Smooth muscle cell (in vitro differentiated cells): ENCODE measurements around the gene GPR3. TPM values are rescaled to one million over a fixed set of nuclear protein-coding genes. Genes with fewer than 3 reads are reported as not detected.
A peak's percentile ranks its signal among the peaks of the same experiment; 100 is the strongest.

Experiments
- DNase-seq: peaks from one replicate; lab custom pipeline; 2025; ENCODE audit not compliant: unreplicated experiment; lab: John Stamatoyannopoulos, UW
- H2AFZ ChIP-seq: fragments of 200-600 bp; sonication (generic); 2 replicates; pipeline ENCODE4 v1.6.0; 2016; ENCODE audit warnings: antibody characterized with exemption, low read depth, mild to moderate bottlenecking
- H3F3A ChIP-seq: fragments of 200-600 bp; sonication (generic); 2 replicates; pipeline ENCODE4 v1.6.0; 2017; ENCODE audit warnings: antibody characterized with exemption, low read depth
- H3K27ac ChIP-seq: fragments of 200-600 bp; sonication (generic); 2 replicates; pipeline ENCODE4 v1.5.1; 2016; ENCODE audit warnings: low read depth, mild to moderate bottlenecking
- H3K27me3 ChIP-seq: fragments of 200-600 bp; sonication (generic); 2 replicates; pipeline ENCODE4 v1.6.1; 2016; ENCODE audit warnings: low read depth, mild to moderate bottlenecking
- H3K36me3 ChIP-seq: fragments of 200-600 bp; sonication (generic); 2 replicates; pipeline ENCODE4 v1.5.1; 2016; ENCODE audit warnings: low read depth
- H3K4me1 ChIP-seq: fragments of 200-600 bp; sonication (generic); 2 replicates; pipeline ENCODE4 v1.5.1; 2016; ENCODE audit warnings: low read depth
- H3K4me2 ChIP-seq: fragments of 200-600 bp; sonication (generic); 2 replicates; pipeline ENCODE4 v1.6.0; 2016; ENCODE audit warnings: mild to moderate bottlenecking
- H3K4me3 ChIP-seq: fragments of 200-600 bp; sonication (generic); 2 replicates; pipeline ENCODE4 v1.5.1; 2016; ENCODE audit warnings: mild to moderate bottlenecking
- H3K79me2 ChIP-seq: fragments of 200-600 bp; sonication (generic); 2 replicates; pipeline ENCODE4 v1.6.0; 2016; ENCODE audit warnings: low read depth, mild to moderate bottlenecking
- H3K9ac ChIP-seq: fragments of 200-600 bp; sonication (generic); 2 replicates; pipeline ENCODE4 v1.6.0; 2016; ENCODE audit warnings: low read depth
- H3K9me3 ChIP-seq: fragments of 200-600 bp; sonication (generic); replicated peaks from 2 replicates; pipeline ENCODE4 v1.5.1; 2016; ENCODE audit warnings: low read depth
- H4K20me1 ChIP-seq: fragments of 200-600 bp; sonication (generic); 2 replicates; pipeline ENCODE4 v1.6.0; 2016; ENCODE audit warnings: low read depth
- WGBS: methylation state at CpG from one replicate; pipeline ENCODE4 v1.1.7; 2016; ENCODE audit warnings: low lambda C conversion rate; 5-methylcytosine and 5-hydroxymethylcytosine counted together
- polyA plus RNA-seq: library from polyadenylated mRNA; unstranded; fragments of >200 nt; fragmentation: Nextera tagmentation; extraction: Ambion mirVana; gene quantifications from 2 replicates; pipeline ENCODE4 v1.2.1, GENCODE V29; 2016
- total RNA-seq: library from RNA; depleted of rRNA; stranded (reverse); fragments of >200 nt; gene quantifications from 2 replicates; pipeline ENCODE4 v1.2.3, GENCODE V29; 2014
- TF ChIP-seq, protein P1 (sequence below): fragments of 200-600 bp; sonication (generic); IDR thresholded peaks from 2 replicates; pipeline ENCODE4 v1.5.1; 2017; ENCODE audit warnings: borderline replicate concordance, mild to moderate bottlenecking, antibody characterized with exemption; ENCODE audit not compliant: insufficient read depth, poor library complexity, severe bottlenecking

Gene GPR3
- total RNA-seq (2.7 and 3.9 TPM in 2 replicates), polyA plus RNA-seq (3.9 and 4.0 TPM in 2 replicates)

DNA sequence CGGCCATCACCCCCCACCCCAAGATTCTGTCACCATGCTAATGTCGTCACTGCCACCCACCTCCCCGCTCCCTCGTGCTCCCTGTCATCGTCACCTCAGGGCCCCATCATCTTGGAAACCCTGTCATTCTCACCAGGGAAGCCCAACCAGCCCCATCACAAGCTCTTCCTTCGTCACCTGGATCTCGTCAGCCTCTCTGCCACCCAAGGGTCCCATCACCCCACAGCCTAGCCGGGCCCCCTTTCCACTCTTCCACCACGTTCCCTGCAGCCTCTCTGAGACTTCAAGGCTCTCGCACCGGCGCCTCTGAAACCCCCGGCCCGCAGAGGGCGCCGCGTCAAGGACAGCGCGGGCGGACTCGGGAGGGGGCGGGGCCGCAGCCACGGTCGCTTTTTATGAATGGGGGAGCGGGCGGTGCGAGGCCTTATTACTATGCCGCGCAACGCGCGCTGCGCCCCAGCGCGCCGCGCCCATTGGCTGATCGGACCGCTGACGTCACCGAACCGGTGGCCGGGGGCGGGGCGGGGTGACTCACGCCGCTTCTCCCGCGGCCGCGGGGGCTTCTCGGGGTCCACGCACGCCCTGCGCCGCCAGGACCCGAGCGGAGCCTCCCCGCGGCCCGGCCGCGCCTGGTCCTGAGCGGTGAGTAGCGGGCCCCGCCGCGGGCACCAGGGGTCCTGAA, at the start of gene GPR3:
GPR3 (plus strand) TSS at position 527 of the 682 bp plus-strand sequence. CDS start 1,177 bp downstream, outside the sequence.
- DNase-seq, result peak; percentile 88
- WGBS, result 1% methylated on average over 58 of the region's 69 CpGs
- H3K27ac ChIP-seq, result no peak within 1 kb of the TSS

DNA sequence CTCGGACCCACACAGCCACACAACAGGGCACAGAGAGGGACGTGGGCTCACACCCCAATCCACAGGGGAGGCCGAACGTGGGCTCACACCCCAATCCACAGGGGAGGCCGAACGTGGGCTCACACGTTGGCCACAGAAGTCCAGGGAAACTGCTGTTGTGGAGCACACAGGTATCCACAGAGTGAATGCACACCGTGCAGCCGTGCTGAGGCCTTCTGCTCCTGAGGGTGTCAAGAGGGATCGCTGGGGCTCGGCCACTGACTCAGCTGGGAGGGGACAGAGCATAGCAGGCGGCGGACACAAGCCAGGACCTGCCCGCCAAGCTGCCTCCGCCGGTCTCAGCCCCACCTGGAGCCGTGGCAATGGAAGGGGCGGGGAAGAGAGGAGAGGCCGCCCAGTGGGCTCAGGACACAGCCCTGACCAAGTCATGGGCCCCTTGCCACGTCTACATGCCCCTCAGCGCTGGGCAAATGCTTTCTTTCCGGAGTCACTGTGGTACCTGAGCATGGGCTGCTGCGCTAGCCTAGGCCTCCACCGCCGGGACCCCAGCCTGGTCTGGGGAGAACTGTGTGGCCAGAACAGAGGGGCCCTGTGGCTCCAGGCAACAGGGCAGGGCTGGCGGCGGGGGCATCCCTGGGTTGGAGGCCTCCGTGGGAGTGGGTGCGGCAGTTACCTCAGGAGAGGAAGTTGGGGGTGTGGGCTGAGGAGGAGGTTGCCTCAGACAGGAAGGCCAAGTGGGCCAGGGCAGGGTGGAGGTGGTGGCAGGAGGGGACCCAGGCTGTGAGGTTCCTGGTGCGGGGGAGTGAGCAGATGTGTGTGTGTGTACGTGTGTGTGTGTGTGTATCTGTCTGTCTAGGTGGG, 49.4 kb upstream of the GPR3 start:
- Histone ChIP-seq H3K27ac (peak overlapping the region; percentile 77), H3K4me1 (peaks cover 33% of the 10 kb centered on the region), H3K4me2 (peak overlapping the region; percentile 84), H3K9ac (peak overlapping the region; percentile 65), H4K20me1 (no peaks in the 10 kb centered on the region), H3K36me3 (no peaks in the 10 kb centered on the region), H3F3A (no peaks in the 10 kb centered on the region), H3K27me3 (no peaks in the 10 kb centered on the region), H3K9me3 (no peaks in the 10 kb centered on the region), H2AFZ (no peak overlapping the region), H3K4me3 (peak overlapping the region; percentile 40), H3K79me2 (no peaks in the 10 kb centered on the region)
- DNase-seq, result no peak
- TF ChIP-seq, protein P1, sequence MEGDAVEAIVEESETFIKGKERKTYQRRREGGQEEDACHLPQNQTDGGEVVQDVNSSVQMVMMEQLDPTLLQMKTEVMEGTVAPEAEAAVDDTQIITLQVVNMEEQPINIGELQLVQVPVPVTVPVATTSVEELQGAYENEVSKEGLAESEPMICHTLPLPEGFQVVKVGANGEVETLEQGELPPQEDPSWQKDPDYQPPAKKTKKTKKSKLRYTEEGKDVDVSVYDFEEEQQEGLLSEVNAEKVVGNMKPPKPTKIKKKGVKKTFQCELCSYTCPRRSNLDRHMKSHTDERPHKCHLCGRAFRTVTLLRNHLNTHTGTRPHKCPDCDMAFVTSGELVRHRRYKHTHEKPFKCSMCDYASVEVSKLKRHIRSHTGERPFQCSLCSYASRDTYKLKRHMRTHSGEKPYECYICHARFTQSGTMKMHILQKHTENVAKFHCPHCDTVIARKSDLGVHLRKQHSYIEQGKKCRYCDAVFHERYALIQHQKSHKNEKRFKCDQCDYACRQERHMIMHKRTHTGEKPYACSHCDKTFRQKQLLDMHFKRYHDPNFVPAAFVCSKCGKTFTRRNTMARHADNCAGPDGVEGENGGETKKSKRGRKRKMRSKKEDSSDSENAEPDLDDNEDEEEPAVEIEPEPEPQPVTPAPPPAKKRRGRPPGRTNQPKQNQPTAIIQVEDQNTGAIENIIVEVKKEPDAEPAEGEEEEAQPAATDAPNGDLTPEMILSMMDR, result no peak
- WGBS, result 61% methylated on average over 31 of the region's 31 CpGs

More for the DNA sequence above, at the start of gene GPR3:
- TF ChIP-seq, protein P1, result peak; percentile 48
- Histone ChIP-seq H3K9ac (peak within 1 kb of the TSS; percentile 94), H3K36me3 (no peaks in the 10 kb centered on the region), H4K20me1 (no peaks in the 10 kb centered on the region), H3K9me3 (no peaks in the 10 kb centered on the region), H3K79me2 (no peaks in the 10 kb centered on the region), H3K4me3 (peak within 1 kb of the TSS; percentile 76), H3F3A (peaks cover 5% of the 10 kb centered on the region), H2AFZ (peak within 1 kb of the TSS; percentile 47), H3K4me1 (peaks cover 4% of the 10 kb centered on the region), H3K27me3 (no peaks in the 10 kb centered on the region), H3K4me2 (peak within 1 kb of the TSS; percentile 97)

- H3K4me1 ChIP-seq, result peaks cover 33% of the 10 kb centered on the region
- H3K27me3 ChIP-seq, result no peaks in the 10 kb centered on the region
- 88% methylated on average over 5 of the region's 5 CpGs for WGBS
- peak overlapping the region; percentile 49 for H3K9ac ChIP-seq
- H3K4me2 ChIP-seq, result peak overlapping the region; percentile 84
- H3F3A ChIP-seq, result no peaks in the 10 kb centered on the region
- peak overlapping the region; percentile 77 for H3K27ac ChIP-seq
- no peaks in the 10 kb centered on the region for H3K36me3 ChIP-seq
- H3K4me3 ChIP-seq, result peak overlapping the region; percentile 40
- H2AFZ ChIP-seq, result no peak overlapping the region
- TF ChIP-seq, protein P1, result no peak
- H3K79me2 ChIP-seq, result no peaks in the 10 kb centered on the region
- H3K9me3 ChIP-seq, result no peaks in the 10 kb centered on the region
- no peaks in the 10 kb centered on the region for H4K20me1 ChIP-seq
- no peak for DNase-seq
These were observed 48.8 kb upstream of the GPR3 start for GRCh38 chr1:27343639-27344025.
